ENCODE results near the gene NBPF1.
"Not testable (repeated sequence)": the region's sequence is repeated elsewhere in the genome, so short reads cannot be mapped to it uniquely, and the experiment has no call there.

Gene NBPF1

DNA sequence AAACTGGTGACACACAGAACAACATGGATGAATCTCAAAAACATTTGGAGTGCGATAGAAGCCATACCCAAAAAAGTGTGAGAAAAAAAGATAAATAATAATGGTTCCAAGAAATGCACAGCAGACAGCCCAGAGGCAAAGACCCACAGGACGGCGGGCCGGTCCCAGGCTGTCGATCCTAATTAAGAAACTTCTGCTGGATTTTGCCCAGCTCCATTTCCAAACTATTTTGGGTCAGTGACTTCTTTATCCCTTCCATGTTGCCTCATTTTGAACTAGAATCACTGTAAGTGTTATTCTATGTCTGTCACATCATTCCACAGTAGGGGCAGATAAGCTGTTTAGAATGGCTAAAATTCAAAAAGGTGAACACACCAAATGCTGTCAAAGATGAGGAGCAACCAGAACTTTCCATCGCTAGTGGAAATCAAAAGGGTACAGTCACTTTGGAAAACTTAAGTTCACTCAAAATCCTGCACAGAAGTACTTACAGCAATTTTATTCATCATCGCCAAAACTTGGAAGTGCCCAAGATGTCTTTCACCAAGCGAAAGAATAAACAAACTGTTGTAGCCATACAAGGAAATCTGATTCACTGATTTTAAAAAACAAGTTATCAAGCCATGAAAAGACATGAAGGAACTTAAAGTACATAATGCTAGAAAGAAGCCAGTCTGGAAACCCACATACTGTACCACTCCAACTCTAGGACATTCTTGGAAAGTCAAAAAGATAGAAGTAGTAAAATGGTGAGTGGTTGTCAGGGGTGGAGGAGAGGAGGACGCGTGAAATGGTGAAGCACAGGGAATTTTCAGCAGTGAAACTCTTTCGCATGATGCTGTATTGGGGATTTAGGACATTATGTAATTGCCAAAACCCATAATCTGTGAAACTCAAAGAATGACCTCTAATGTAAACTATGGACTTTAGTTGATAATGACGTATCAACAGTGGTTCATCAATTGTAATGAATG lies 7.5 kb downstream of the NBPF1 start:
- DNase-seq, result no peak

- DNase-seq, result no peak
These were observed 8.2 kb downstream of the NBPF1 start for GRCh38 chr1:16605213-16605525.

DNA sequence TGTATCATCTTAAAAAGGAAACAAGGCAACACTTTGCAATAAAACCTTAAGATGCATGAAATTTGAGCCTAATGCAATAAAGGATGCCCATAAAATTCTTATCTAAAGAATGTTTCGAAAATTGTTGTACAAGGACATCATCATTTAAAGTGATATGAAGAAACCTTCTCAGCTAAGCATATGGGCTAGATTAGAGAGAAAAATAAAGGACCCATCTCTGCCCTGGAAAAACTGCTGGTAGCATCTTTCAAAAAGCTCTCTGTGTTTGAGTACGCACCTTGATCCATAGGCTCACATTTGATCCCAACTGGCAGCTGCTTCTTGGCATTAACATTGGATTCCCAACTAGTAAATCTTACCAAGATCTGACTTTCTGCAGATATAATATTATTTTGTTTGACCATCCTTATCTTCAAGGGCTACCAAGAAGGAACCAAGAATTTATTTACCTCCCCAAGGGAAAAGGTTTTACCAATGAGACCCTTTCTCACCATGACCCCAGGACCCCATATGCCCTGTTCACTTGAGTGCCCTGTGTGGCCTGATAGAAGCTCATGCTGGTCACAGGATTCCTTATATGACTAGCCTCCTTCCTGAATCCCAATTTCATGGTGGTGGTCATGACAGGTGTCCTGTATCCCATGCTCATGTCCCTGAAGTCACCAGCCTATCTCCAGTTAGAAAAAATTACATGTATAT lies 8.7 kb downstream of the NBPF1 start:
- not testable (repeated sequence) for DNase-seq

DNA sequence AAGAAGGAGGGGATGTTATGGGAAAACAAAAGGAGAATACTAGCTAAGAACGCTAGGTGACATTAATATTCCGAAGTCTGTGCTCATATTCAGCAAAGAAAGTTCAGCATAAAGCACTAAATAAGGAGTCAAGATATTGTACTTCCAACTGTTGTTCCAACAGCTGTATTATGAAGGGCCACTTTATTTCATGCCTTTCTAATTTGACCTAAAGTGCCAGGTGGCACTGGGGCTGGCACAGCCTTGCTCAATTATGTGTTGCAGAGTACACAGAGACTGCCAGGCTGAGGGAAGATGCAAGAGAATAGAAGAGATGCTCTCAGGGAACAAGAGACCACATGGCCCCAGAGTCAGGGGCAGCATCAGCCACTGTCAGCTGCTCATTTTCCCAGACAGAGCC lies 9.7 kb downstream of the NBPF1 start:
- DNase-seq, result not testable (repeated sequence)

DNA sequence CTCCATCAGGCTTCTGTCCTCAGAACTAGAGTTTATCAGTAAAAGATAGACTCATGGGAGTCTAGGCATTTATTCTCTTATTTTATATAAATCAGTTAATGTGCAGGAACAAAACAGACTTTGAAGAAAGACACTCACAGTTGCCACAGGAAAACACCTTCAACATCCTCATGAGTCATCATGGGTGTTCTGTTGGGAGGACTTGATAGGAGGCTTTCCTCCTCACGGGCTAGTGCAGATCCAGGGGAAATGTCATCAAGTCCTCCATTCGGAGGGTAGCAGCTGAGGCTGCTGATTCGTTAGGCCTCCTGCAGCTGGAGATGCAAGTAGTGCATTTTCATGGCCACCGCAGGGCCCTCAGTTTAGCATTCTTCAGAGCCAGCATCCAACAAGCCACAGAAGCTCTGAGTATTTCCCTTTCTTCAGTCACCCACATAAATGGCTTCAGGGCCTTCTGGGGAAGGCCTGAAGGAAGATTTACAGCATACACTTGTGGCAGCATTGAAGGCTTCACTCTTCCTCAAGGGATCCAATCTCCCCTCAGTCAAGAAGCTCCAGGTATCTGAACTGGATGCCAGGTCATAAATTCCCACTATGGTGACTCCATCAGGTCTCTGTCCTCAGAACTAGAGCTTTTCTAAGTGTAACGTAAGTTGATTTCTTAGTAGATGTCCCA lies 10.9 kb downstream of the NBPF1 start:
- not testable (repeated sequence) for DNase-seq

DNA sequence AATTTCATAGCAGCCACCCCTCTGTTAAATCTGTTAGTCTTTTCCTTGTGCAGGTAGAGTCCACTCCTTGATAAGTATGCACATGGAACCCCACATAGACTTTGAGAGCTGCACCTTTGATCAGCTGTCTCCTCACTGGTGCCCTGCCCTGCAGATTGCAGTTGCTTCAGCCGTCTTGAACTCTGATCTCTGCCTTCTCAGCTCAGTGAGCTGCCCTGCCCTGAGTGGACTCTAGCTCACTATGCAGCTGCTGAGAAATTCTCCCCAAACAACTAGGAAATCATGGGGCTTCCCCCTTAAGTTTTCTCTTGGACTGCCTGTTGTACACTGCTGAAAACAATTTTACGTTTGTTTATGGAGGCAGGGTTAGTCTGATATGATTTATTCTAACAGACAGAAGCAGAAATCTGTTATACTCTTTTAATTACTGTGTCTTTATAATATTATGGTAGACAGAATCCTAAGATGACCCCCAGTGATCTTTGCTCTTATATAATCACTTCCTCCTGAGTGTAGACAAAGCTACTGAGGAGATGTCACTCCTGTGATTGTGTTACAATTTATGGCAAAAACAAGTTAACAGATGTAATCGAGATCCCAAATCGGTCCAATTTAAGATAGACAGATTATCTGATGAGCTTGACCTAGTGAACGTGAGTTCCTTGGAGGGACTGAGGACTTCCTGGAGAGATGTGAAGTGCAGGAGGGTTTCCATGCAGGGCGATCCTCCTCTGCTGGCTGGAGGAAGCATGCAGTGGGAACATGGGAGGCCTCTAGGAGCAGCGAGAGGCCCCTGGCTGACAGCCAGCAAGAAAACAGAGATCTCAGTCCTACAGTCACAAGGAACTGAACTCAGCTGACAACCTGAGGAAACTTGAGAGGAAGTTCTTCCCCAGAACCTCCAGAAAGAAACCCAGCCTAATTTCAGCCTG lies 12.2 kb downstream of the NBPF1 start:
- DNase-seq, result not testable (repeated sequence)

- not testable (repeated sequence) for DNase-seq
These were observed 14.0 kb downstream of the NBPF1 start for GRCh38 chr1:16599326-16599725.

GRCh38 chr1:16595216-16595615 lies 18.1 kb downstream of the NBPF1 start:
- DNase-seq, result not testable (repeated sequence)

DNA sequence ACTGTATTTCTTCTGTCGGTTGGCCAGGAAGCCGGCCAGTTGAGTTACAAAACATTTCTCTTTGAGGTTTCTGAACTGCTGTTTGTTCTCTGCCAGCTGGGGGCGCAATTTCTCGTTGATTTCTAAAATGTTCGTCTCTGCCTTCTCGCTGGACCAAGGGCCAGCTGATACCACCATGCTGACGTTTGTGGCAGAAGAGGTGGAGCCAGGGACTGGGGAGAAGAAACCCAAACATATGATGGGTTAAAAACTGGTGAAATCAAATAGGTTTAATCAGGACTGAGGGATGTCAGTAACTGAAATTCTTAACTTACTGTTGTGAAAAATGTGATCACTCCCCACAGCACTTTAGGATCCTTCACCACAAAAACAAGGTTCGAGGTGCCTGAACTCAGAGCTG lies 21.5 kb downstream of the NBPF1 start:
- not testable (repeated sequence) for DNase-seq

DNA sequence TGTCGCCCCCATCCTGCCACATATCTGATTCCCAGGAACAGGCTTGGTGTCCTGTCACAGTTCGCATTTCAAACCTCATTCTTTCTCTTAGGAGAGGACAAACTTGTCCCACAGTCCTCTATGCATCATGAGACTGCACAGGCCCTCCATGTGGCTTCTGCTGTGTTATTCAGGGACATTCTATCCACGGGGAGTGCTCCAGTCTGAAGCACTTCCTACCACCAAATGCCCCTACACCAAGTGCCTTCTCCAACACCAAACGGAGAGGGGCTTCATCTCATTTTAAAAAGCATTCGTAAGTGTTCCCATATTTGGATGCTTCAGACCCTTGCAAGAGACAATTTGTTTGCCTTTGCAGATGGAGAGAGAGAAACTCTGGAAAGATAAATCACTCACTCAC lies 25.3 kb downstream of the NBPF1 start:
- DNase-seq, result not testable (repeated sequence)

DNA sequence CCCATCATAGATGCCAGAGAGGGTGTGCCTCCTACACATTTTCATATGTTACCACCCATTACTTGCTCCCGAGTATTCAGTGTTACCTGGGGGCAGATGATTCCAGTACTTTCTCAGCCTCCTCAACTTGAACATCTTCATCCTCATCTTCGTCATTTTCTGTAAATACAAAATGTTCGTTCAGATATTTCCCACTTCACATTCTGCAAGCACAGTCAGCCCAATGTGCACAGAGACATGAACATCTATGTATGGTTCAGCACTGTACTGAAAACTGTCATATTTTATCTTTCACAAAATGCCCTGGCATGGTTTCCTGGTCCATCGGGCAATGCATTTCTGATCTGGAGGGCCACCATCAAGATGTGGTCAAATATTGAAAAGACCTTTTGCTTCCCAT lies 25.7 kb downstream of the NBPF1 start:
- DNase-seq, result not testable (repeated sequence)

DNA sequence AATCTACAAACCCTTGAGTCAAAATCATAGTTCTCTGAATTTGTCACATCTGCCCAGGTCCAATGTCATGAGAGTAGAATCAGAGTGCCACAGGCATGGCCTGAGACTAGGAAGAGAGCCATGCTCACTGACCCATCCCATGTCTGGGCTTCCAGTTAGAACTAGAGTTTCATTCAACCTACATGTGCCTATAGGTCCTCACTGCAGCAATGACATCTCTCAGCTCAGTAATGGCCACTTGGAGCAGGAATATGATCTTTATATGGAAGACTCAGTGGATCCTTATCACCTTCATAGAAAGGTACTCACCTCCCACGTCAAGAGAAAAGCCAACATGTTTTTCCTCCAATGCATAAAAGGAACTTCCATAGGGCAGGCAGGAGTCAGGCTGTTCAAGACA lies 48.0 kb downstream of the NBPF1 start:
- DNase-seq, result not testable (repeated sequence)

- not testable (repeated sequence) for DNase-seq
These were observed 52.3 kb downstream of the NBPF1 start for GRCh38 chr1:16561035-16561434.

GRCh38 chr1:16560498-16560897 lies 52.9 kb downstream of the NBPF1 start:
- not testable (repeated sequence) for DNase-seq

GRCh38 chr1:16559688-16560087 lies 53.7 kb downstream of the NBPF1 start:
- DNase-seq, result not testable (repeated sequence)

- DNase-seq, result not testable (repeated sequence)
These were observed 56.3 kb downstream of the NBPF1 start for GRCh38 chr1:16557034-16557433.

DNA sequence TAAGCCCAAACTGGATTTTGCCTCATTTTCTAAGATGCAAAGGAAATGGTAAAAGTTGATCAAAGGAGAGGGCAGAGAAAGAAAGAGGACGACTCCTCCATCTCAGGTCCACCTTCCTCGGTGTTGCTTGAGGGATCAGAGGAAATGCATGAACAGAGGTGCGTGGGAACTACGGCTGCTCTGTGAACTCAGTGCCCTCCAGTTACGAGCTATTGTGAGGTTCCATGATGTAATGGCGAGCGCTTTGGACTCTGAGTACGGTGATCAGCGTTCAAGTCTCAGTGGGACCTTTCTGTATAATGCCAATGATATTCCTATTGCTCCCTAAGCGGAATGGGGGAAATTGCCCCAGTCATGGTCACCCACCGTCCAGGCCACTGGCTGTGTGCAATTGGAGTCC lies 60.1 kb downstream of the NBPF1 start:
- DNase-seq, result not testable (repeated sequence)

DNA sequence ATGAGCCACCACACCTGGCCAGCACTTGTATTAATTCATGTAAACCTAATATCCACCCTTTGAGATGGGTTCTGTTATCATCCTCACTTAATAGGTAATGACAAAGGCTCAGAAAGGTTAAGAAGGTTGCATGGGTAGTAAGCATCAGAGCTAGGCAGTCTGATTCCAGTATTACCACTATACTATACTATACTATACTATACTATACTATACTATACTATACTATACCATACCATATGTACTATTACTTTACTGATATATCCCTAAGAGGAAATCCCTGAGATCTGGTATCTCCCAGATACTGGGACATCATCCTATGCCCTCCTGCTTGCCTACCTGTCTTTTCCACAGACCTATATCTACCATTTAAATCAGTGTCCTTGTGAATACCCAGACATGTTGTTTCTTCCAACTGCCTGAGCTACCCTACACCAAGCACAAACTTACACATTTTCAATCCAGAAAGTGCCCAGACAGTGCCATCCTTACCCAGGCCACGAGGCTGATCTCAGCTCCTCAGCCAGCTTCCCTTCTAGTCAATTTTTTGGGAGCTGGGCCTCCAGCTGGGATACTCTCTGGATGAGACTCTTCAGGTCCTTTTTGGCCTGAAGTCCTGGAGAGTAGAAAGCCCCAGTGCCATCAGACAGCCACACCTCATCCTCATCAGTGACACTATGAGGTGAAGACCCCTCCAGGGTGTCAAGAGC lies 63.0 kb downstream of the NBPF1 start:
- DNase-seq, result not testable (repeated sequence)

DNA sequence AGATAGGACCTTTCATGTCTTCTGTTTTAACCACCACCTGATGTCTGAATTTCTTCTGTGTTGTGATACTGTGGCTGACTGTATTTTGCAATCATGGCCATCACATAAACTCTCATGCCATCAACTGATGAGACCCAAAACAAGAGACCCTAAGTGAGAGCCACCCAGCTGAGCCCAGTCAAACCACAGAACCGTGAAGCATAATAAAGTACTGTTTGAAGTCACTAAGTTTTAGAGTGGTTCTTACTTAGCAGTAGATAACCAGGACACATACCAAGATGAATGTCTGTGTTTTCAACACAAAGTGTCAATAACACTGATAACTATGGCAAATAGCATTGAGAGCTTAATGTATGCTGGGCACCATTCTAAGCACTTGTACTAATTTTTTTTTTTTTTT lies 63.8 kb downstream of the NBPF1 start:
- DNase-seq, result not testable (repeated sequence)

DNA sequence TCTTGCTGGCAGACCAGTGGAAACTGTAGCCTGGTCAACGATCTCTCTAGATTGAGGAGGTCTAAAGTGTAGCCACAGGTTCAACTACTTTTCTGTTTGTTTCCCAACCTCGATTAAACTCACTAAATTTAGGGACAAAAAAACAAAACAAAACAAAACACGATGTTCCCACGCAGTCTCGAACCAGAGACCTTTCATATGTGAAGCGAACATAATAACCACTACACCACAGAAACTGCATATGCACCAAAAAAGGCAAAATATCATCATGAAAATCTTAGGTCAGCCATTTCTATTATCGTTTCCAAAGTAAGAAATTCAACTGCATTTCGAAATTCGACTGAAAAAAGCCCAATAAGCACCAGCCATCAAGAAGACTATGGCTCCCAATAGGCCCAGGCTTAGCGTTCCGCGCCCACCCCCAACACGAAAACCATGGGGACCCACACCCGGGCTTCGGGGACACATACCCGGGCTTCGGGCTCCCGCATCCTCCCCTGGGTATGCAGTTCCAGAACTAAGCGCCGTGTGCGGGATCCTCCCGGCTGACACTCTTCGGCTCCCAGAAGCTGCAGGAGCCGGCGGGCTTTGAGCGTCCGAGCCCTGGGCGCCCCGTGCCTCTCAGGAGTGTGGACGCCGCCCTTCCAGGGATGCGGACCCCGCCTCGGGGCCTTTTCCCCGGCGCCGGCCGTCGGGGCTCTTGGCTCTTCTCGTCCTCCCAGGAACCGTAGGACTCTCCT lies 65.7 kb downstream of the NBPF1 start:
- DNase-seq, result not testable (repeated sequence)

- not testable (repeated sequence) for DNase-seq
These were observed 67.7 kb downstream of the NBPF1 start for GRCh38 chr1:16545682-16546095.
